ENCODE measurements around the gene NLRP8. TPM values are rescaled to one million over a fixed set of nuclear protein-coding genes. Genes with fewer than 3 reads are reported as not detected.

Gene NLRP8
- total and polyA plus RNA-seq, 2 of the 4 experiments (the other 2 are of a cell fraction), result not detected

GRCh38 chr19:55962186-55962585 is 14.6 kb downstream of the NLRP8 start:
- Histone ChIP-seq H3K79me1 (ENCODE audit: low read depth in 1 of 2, low read length in 2 of 2) (no peaks in the 10 kb centered on the region), H3K9ac (ENCODE audit: low read depth, low read length) (no peak overlapping the region), H2BK5ac (ENCODE audit: low read depth, low read length, poor library complexity, severe bottlenecking) (no peak overlapping the region), H3K4me3 (ENCODE audit: insufficient read depth, low read depth, low read length) (no peak overlapping the region), H2BK15ac (ENCODE audit: low read depth, low read length) (no peak overlapping the region), H2AFZ (replicated peaks; ENCODE audit: low read length, poor library complexity) (no peak overlapping the region), H3K4me1 (ENCODE audit: control insufficient read depth, insufficient read depth, low read length) (no peaks in the 10 kb centered on the region), H4K91ac (ENCODE audit: insufficient read depth, low read depth, low read length) (no peak overlapping the region), H3K27ac (ENCODE audit: insufficient read depth, low read length) (no peak overlapping the region), H2BK120ac (ENCODE audit: low read depth, low read length) (no peak overlapping the region), H3K4ac (ENCODE audit: low read depth, low read length) (no peak overlapping the region), H3K18ac (ENCODE audit: low read depth, low read length) (no peak overlapping the region), H4K8ac (ENCODE audit: low read depth in 2 of 2, low read length in 2 of 2) (no peak overlapping the region), H3K9me1 (ENCODE audit: insufficient read depth, low read length) (no peaks in the 10 kb centered on the region), H3K36me3 (ENCODE audit: control insufficient read depth, insufficient read depth, low read length) (no peaks in the 10 kb centered on the region), H2AK9ac (replicated peaks; ENCODE audit: low read depth, low read length, poor library complexity) (no peak overlapping the region), H4K5ac (ENCODE audit: low read depth, low read length) (no peak overlapping the region), H3K14ac (replicated peaks; ENCODE audit: low read depth, low read length) (no peak overlapping the region), H3K56ac (ENCODE audit: extremely low read depth, insufficient read depth, low read length) (no peak overlapping the region), H3K9me3 (ENCODE audit: control insufficient read depth, insufficient read depth, low read length) (peaks cover 33% of the 10 kb centered on the region), H3K27me3 (ENCODE audit: control insufficient read depth, insufficient read depth, low read length) (no peaks in the 10 kb centered on the region), H3K4me2 (ENCODE audit: low read depth, low read length) (no peak overlapping the region), H3K23ac (ENCODE audit: low read depth, low read length) (no peak overlapping the region), H4K20me1 (ENCODE audit: insufficient read depth, low read length) (no peaks in the 10 kb centered on the region), H2AK5ac (ENCODE audit: low read depth, low read length) (no peak overlapping the region), H2BK20ac (ENCODE audit: low read depth, low read length) (no peak overlapping the region)
- CTCF ChIA-PET, result no interaction called here
- intact Hi-C loops (cut with micrococcal nuclease) (no loop called here), dilution Hi-C loops (cut with HindIII; ENCODE audit: low sequenced_read_pairs, unreplicated experiment) (no loop called here), in situ Hi-C loops (cut with MboI; ENCODE audit: low sequenced_read_pairs) (no loop called here)
- 73% methylated on average over 6 of the region's 10 CpGs; no CpG with 5 or more reads in 1 of the 2 experiments for WGBS, 2 experiments (ENCODE audit: extremely low coverage in 2 of 2, insufficient read length in 1 of 2)
- no TSS peak for BruUV-seq (replicated peaks)
- ATAC-seq (ENCODE audit: low read depth) (no peak), DNase-seq (no peak)
- POLR2A ChIA-PET (ENCODE audit: unreplicated experiment), result no interaction called here
- TF ChIP-seq RCOR1 (IDR thresholded peaks at IDR 0.05; ENCODE audit: insufficient replicate concordance, low read length) (no peak), RFX5 (IDR thresholded peaks at IDR 0.05; ENCODE audit: low read depth, low read length) (no peak), RAD21 (IDR thresholded peaks at IDR 0.05; ENCODE audit: low read length) (no peak), POLR2A (IDR thresholded peaks at IDR 0.05; ENCODE audit: low read depth, low read length) (no peak), NFE2L2 (IDR thresholded peaks at IDR 0.05; ENCODE audit: low read depth, low read length) (no peak)
